GM18520 (cell line): ENCODE results near the gene FBN2.
"Not testable (repeated sequence)": the region's sequence is repeated elsewhere in the genome, so short reads cannot be mapped to it uniquely, and the experiment has no call there.

Experiments used
- ATAC-seq: cut with Tn5 transposase; IDR thresholded peaks from one replicate; pipeline ENCODE4 v1.9.1; 2021; ENCODE audit not compliant: unreplicated experiment

Gene FBN2

GRCh38 chr5:128480158-128480557 is 57.9 kb downstream of the FBN2 start:
- ATAC-seq: no peak

DNA sequence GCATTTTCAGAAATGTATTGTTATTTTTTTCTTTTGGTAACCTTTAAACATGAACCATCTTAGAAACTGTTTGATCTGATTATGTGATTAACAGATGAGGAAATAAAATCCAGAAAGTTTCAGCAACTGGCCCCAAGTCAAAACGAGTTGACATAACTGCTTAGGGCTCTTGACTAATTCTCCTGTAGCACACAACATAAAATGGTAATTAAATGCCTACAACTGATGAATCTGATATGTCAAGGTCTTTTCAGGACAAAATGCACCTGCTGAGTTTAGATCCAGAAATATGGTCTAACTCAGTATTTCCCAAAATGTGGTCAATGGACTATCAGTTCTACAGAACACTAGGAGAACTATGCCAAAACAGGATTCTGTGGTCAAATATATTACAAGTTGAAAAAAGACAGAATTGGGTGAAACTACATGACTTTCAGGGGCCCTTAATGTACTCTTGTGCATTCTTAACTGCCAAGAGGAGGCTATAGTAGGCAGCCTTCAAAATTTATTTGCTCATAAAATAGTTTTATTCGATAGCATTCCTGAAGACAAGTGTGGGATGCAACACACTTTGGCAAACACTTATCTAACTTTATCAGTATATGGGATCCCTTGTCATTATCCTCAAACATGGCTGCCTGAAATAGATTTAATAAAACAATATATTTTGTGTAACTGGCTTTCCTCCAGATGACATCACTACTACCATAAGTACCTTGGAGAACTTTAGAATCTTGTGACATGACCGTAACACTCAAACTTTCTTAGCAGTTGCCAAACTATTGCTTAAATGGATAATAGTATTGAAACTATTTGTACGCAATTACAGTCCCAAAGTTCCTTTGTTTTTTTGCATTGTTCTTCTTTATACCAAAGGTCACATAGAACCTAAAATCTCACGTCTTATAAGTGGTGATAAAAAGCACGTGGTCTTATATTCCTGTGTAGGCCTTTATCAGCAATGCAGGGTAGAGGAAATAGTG is 59.4 kb downstream of the FBN2 start:
- ATAC-seq: no peak

DNA sequence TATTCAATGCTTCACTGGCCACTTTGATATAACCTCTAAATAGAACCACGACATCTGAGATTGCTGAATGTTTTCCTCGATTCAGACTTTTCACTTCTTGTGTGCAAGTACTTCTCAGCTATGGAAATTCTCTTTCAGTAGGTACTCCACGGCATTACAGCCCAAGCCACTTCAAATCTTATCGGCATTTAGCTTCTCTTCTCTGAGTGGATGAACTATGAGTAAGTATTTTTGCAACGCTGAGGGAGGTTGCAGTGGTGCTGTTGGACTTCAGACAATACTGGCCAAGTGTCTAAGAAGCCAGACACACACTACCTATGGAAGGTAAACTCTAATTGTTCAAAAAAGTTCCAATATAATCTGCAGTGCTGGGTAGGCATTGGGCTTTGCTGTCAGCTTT is 60.1 kb downstream of the FBN2 start:
- no peak for ATAC-seq

GRCh38 chr5:128475693-128476092 is 62.4 kb downstream of the FBN2 start:
- no peak for ATAC-seq

- ATAC-seq: no peak
Observed at GRCh38 chr5:128472919-128473318, 65.1 kb downstream of the FBN2 start.

DNA sequence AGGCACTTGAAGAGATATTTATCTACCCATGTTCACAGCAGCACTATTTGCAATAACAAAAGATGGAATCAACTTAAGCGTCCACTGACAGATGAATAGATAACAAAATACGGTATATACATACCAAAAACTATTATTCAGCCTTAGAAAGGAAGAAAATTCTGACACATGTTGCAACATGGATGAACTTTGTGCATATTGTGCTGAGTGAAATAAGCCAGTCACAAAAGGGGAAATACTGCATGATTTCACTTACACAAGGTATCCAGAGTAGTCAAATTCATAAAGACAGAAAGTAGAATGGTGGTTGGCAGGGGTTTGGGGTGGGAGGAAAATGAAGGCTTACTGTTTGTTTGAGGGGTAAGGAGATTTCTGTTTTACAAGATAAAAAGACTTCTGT is 66.0 kb downstream of the FBN2 start:
- ATAC-seq: no peak

DNA sequence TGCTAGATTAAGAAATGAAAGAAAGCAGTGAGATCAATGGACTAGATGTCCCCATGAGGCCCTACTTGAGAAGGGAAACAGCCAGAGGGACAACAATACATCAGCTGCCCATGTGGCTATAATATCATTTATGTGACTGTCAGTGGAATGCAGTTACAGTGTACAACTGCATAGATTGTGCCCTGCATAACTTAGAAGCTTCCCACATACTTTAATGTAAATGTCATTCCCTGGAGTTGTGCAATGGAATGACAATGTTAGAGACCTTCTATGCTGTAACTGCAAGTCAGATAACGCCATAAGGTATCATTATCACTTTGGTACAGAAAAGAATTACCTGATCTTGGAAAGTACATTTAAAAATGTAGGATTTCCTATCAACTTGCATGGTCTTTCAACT is 67.4 kb downstream of the FBN2 start:
- ATAC-seq: no peak

DNA sequence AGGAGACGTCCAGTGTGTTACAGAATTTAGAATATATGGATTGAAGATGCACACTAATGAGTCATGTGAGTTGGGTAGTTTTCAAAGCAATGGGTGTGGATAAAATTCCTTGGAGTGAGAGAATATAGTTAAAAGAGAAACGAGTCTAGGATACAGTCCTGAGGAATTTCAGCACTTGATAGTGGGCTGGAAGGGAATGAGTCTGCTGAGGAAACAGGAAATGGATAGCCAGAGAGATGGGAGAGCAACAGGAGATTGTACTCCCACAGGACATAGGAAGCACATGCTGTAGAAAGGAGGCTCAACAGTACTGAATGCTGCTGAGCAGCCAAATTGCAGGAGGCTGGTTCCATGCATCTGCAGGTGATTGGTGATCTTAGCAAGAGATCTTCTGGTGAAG is 68.1 kb downstream of the FBN2 start:
- no peak for ATAC-seq

- ATAC-seq: no peak
Observed at GRCh38 chr5:128466980-128467379, 71.1 kb downstream of the FBN2 start.

DNA sequence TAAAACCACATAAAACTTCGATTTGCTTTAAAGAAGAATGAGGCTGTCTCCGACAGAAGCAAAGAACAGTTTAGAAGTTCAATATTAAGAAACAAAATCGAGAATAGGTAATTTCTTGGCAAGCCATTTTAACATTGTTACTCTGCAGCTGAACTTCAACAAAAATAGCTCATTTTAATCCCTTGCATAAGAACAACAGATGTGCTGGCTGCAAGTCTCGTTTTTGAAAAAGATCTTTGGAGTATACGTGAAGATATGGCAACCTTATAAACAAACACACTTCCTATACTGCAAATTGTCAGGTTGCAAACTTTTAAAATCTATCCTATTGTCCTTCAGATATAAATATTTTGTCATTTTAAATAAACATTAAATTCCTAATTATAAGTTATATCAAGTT is 71.5 kb downstream of the FBN2 start:
- ATAC-seq: no peak

GRCh38 chr5:128464596-128464995 is 73.4 kb downstream of the FBN2 start:
- no peak for ATAC-seq

- ATAC-seq: no peak
Observed at GRCh38 chr5:128462330-128462729, 75.7 kb downstream of the FBN2 start.

DNA sequence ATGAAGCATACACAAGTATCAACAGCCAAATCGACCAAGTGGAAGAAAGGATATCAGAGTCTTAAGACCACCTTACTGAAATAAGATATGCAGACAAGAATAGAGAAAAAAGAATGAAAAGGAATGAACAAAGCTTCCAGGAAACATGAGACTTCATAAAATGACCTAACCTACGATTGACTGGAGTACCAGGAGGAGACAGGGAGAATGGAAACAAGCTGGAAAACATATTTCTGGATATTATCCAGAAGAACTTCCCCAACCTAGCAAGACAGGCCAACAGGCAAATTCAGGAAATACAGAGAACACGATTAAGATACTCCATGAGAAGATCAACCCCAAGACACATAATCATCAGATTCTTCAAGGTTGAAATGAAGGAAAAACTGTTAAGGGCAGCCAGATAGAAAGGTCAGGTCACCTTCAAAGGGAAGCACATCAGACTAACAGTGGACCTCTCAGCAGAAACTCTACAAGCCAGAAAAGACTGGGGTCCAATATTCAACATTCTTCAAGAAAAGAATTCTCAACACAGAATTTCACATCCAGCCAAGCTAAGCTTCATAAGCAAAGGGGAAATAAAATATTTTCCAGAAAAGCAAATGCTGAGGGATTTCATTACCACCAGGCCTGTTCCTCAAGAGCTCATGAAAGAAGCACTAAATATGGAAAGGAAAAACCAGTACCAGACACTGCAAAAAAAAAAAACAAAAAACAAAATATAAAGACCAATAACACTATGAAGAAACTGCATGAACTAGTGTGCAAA is 80.7 kb downstream of the FBN2 start:
- not testable (repeated sequence) for ATAC-seq

- ATAC-seq: no peak
Observed at GRCh38 chr5:128455841-128456361, 82.1 kb downstream of the FBN2 start.

DNA sequence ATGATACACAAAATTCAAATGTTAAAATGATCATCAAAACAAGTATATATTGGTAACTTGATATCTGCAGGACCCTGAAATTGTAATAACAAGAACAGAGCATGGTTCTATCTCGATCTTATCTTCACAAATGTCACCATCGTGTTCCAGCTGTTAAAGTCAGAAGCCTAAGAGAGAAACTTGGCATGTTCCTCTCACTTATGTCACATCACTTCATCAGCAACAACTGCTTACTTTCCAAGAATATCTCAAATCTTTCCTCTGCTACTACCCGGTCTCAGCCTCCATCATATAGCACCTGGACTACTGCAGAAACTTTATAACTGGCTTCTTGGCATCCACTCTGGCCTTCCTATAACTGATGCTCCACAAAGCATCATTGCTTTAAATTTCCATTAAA is 84.9 kb downstream of the FBN2 start:
- no peak for ATAC-seq

DNA sequence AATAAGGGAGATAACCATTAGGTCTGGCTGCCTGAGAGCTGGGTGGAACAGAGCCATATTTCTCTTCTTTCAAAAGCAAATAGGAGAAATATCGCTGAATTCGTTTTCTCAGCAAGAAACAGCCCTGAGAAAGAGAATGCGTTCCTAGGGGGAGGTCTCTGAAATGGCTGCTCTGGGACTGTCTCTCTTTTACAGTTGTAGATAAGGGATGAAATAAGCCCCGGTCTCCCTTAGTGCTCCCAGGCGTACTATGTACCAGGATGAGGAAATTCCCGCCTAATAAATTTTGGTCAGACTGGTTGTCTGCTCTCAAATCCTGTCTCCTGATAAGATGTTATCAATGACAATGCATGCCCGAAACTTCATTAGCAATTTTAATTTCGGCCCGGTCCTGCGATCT is 90.8 kb downstream of the FBN2 start:
- not testable (repeated sequence) for ATAC-seq

DNA sequence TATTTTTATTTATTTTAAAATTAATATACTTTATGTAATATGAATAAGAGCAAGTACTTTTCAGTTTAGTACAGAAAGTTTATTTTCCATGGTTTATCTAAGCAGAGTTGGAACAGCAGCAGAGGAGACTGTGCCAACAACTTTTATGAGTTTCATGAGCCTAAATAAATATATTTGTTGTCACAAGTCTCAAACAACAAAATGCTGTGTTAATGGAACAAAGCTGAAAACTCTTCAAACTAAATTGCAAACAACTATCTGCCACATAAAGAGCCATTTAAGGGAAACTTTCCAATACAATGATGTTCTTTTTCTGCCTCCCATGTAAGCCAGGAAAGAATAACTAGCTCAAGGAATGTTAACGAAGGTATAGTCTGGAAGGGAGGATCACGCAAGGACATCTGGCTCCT is 96.1 kb downstream of the FBN2 start:
- ATAC-seq: no peak

- no peak for ATAC-seq
Observed at GRCh38 chr5:128441165-128441564, 96.9 kb downstream of the FBN2 start.

DNA sequence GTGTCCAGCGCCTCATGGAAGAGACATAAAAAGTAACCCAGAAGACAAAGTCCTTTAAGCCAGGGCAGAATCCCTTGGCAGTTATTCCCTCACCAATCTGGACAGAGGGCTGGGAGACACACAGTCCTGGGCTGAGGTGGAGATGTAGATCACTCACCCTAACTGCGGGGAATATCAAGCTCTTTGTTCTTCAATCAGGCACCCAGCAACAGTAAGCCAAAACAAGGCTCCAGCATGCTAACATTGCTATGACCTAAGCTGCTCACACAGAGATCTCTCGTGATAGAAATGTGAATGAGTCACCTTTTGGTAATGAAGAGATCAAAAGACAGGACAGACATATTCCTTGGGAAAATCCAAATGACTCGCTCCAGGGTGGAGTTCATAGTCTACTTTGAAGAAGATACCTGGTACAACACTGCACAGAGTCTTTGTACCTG is 101.3 kb downstream of the FBN2 start:
- ATAC-seq: no peak

DNA sequence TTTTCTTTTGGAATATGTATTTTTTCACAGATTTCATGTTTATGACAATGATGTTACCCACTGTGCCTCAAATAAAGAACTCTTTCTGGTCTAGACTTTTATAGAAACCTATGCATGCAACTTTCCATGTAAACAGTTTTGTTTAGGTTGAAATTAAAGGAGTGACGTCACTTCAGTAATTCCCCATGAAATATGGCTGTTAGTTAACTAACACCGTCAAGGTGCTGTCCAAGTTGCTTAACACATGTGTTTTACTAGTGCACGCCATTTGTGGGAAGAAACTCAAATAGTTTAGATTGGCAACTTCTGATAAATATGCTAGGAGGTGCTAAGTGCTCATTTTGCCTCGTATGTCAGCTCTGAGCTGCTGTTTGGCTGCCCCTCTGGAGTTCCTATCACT is 102.2 kb downstream of the FBN2 start:
- no peak for ATAC-seq

GRCh38 chr5:128434993-128435392 is 103.1 kb downstream of the FBN2 start:
- no peak for ATAC-seq
